ENCODE measurements around the gene RYK.

RYK gene

GRCh38 chr3:134136604-134137003 lies 114.1 kb downstream of the RYK start:
- Histone ChIP-seq H3K36me3 (ENCODE audit: insufficient read depth, low read length) (no peaks in the 10 kb centered on the region), H4K20me1 (ENCODE audit: insufficient read depth, low read length, poor library complexity, severe bottlenecking) (no peaks in the 10 kb centered on the region), H3K27me3 (ENCODE audit: insufficient read depth, low read length, poor library complexity, severe bottlenecking) (no peaks in the 10 kb centered on the region), H3K9me3 (ENCODE audit: insufficient read depth, low read depth, low read length) (no peaks in the 10 kb centered on the region), H3K9ac (ENCODE audit: low read depth, low read length, poor library complexity, severe bottlenecking) (no peak overlapping the region), H3K9me2 (replicated peaks; ENCODE audit: low read depth, low read length) (no peaks in the 10 kb centered on the region), H3K79me2 (ENCODE audit: insufficient read depth, low read length) (no peaks in the 10 kb centered on the region), H2AFZ (ENCODE audit: low read length) (no peak overlapping the region), H3K4me3 (ENCODE audit: low read length, poor library complexity, severe bottlenecking) (no peak overlapping the region), H3F3A (ENCODE audit: low read depth) (no peaks in the 10 kb centered on the region), H3K4me1 (ENCODE audit: insufficient read depth, low read length, poor library complexity, severe bottlenecking) (peaks cover 14% of the 10 kb centered on the region), H3K4me2 (ENCODE audit: low read depth, low read length, poor library complexity, severe bottlenecking) (no peak overlapping the region)
- TF ChIP-seq EZH2phosphoT487 (IDR thresholded peaks at IDR 0.05; ENCODE audit: borderline replicate concordance) (no peak), CTCF (conservative IDR thresholded peaks at IDR 0.05; ENCODE audit: low read length) (no peak)

- H3F3A ChIP-seq (ENCODE audit: low read depth) = no peaks in the 10 kb centered on the region
- TF ChIP-seq CTCF (conservative IDR thresholded peaks at IDR 0.05; ENCODE audit: low read length) (no peak), EZH2phosphoT487 (IDR thresholded peaks at IDR 0.05; ENCODE audit: borderline replicate concordance) (no peak)
- H4K20me1 ChIP-seq (ENCODE audit: insufficient read depth, low read length, poor library complexity, severe bottlenecking) = no peaks in the 10 kb centered on the region
- H3K9me2 ChIP-seq (replicated peaks; ENCODE audit: low read depth, low read length) = no peaks in the 10 kb centered on the region
- H3K36me3 ChIP-seq (ENCODE audit: insufficient read depth, low read length) = no peaks in the 10 kb centered on the region
- H3K4me2 ChIP-seq (ENCODE audit: low read depth, low read length, poor library complexity, severe bottlenecking) = no peak overlapping the region
- H3K79me2 ChIP-seq (ENCODE audit: insufficient read depth, low read length) = no peaks in the 10 kb centered on the region
- H3K9me3 ChIP-seq (ENCODE audit: insufficient read depth, low read depth, low read length) = peaks cover 3% of the 10 kb centered on the region; the same call in 1 of the 2 replicates
- H3K27me3 ChIP-seq (ENCODE audit: insufficient read depth, low read length, poor library complexity, severe bottlenecking) = no peaks in the 10 kb centered on the region
- H3K4me1 ChIP-seq (ENCODE audit: insufficient read depth, low read length, poor library complexity, severe bottlenecking) = peaks cover 14% of the 10 kb centered on the region
- no peak overlapping the region for H3K4me3 ChIP-seq (ENCODE audit: low read length, poor library complexity, severe bottlenecking)
- H3K9ac ChIP-seq (ENCODE audit: low read depth, low read length, poor library complexity, severe bottlenecking) = no peak overlapping the region
- H2AFZ ChIP-seq (ENCODE audit: low read length) = no peak overlapping the region
Measured at GRCh38 chr3:134134698-134135415, 115.8 kb downstream of the RYK start.

GRCh38 chr3:134134240-134134639 lies 116.4 kb downstream of the RYK start:
- H3K4me2 ChIP-seq (ENCODE audit: low read depth, low read length, poor library complexity, severe bottlenecking) = no peak overlapping the region
- H3K27me3 ChIP-seq (ENCODE audit: insufficient read depth, low read length, poor library complexity, severe bottlenecking) = no peaks in the 10 kb centered on the region
- no peak for TF ChIP-seq CTCF (conservative IDR thresholded peaks at IDR 0.05; ENCODE audit: low read length)
- TF ChIP-seq EZH2phosphoT487 (IDR thresholded peaks at IDR 0.05; ENCODE audit: borderline replicate concordance) = no peak

More at GRCh38 chr3:134134240-134134639, 116.4 kb downstream of the RYK start:
- H4K20me1 ChIP-seq (ENCODE audit: insufficient read depth, low read length, poor library complexity, severe bottlenecking) = no peaks in the 10 kb centered on the region
- no peaks in the 10 kb centered on the region for H3K9me2 ChIP-seq (replicated peaks; ENCODE audit: low read depth, low read length)
- no peaks in the 10 kb centered on the region for H3F3A ChIP-seq (ENCODE audit: low read depth)
- peaks cover 14% of the 10 kb centered on the region for H3K4me1 ChIP-seq (ENCODE audit: insufficient read depth, low read length, poor library complexity, severe bottlenecking)
- H2AFZ ChIP-seq (ENCODE audit: low read length) = no peak overlapping the region
- H3K4me3 ChIP-seq (ENCODE audit: low read length, poor library complexity, severe bottlenecking) = no peak overlapping the region
- peaks cover 3% of the 10 kb centered on the region; the same call in 1 of the 2 replicates for H3K9me3 ChIP-seq (ENCODE audit: insufficient read depth, low read depth, low read length)
- H3K79me2 ChIP-seq (ENCODE audit: insufficient read depth, low read length) = no peaks in the 10 kb centered on the region
- H3K36me3 ChIP-seq (ENCODE audit: insufficient read depth, low read length) = no peaks in the 10 kb centered on the region
- H3K9ac ChIP-seq (ENCODE audit: low read depth, low read length, poor library complexity, severe bottlenecking) = no peak overlapping the region

Data from Loucy (cell line).